OCI-LY1 (cell line): ENCODE measurements around the gene SIM2.

Experiments used
- H2AFZ ChIP-seq: fragments of 200-600 bp; sonication (generic), shearing (Covaris generic); 2 replicates; pipeline ENCODE4 v1.6.0; 2014; ENCODE audit warnings: antibody characterized with exemption, mild to moderate bottlenecking, low read length
- H3F3A ChIP-seq: fragments of 200-600 bp; sonication (generic), shearing (Covaris generic); 2 replicates; pipeline ENCODE4 v1.6.0; 2014; ENCODE audit warnings: mild to moderate bottlenecking, antibody characterized with exemption, low read length, moderate library complexity; ENCODE audit not compliant: insufficient read depth
- H3K27ac ChIP-seq: fragments of 200-600 bp; sonication (generic); 2 replicates; pipeline ENCODE4 v1.5.1; 2014; ENCODE audit warnings: low read length, mixed run types, mild to moderate bottlenecking, low read depth; ENCODE audit not compliant: poor library complexity, severe bottlenecking
- H3K27me3 ChIP-seq: fragments of 200-600 bp; sonication (generic); 2 replicates; pipeline ENCODE4 v1.6.0; 2014; ENCODE audit warnings: antibody characterized with exemption, mild to moderate bottlenecking, low read length, moderate library complexity; ENCODE audit not compliant: insufficient read depth
- H3K36me3 ChIP-seq: fragments of 200-600 bp; sonication (generic); 2 replicates; pipeline ENCODE4 v1.6.1; 2014; ENCODE audit warnings: mild to moderate bottlenecking, antibody characterized with exemption, low read length, moderate library complexity, mixed read lengths; ENCODE audit not compliant: insufficient read depth
- H3K4me1 ChIP-seq: fragments of 200-600 bp; sonication (generic); 2 replicates; pipeline ENCODE4 v1.5.1; 2014; ENCODE audit warnings: mild to moderate bottlenecking, low read length, moderate library complexity; ENCODE audit not compliant: insufficient read depth, severe bottlenecking
- H3K4me2 ChIP-seq: fragments of 200-600 bp; sonication (generic), shearing (Covaris generic); 2 replicates; pipeline ENCODE4 v1.6.1; 2014; ENCODE audit warnings: low read length
- H3K4me3 ChIP-seq: fragments of 200-600 bp; sonication (generic); 2 replicates; pipeline ENCODE4 v1.5.1; 2014; ENCODE audit warnings: low read length, low read depth, mild to moderate bottlenecking, mixed read lengths; ENCODE audit not compliant: poor library complexity, severe bottlenecking
- H3K79me2 ChIP-seq: fragments of 200-600 bp; shearing (Covaris generic); 2 replicates; pipeline ENCODE4 v1.6.1; 2016; ENCODE audit warnings: mixed run types, low read length, mixed read lengths; ENCODE audit not compliant: insufficient read depth
- H3K9ac ChIP-seq: fragments of 200-600 bp; sonication (generic), shearing (Covaris generic); 2 replicates; pipeline ENCODE4 v1.6.1; 2014; ENCODE audit warnings: mild to moderate bottlenecking, low read length, mixed read lengths
- H3K9me2 ChIP-seq: fragments of 200-600 bp; sonication (generic), shearing (Covaris generic); 2 replicates; pipeline ENCODE4 v1.6.1; 2014; ENCODE audit warnings: low read depth, mild to moderate bottlenecking, low read length, mixed read lengths
- H3K9me3 ChIP-seq: fragments of 200-600 bp; shearing (Covaris generic); 2 replicates; pipeline ENCODE4 v1.6.1; 2014; ENCODE audit warnings: low read length, mixed read lengths
- H4K20me1 ChIP-seq: fragments of 200-600 bp; sonication (generic), shearing (Covaris generic); 2 replicates; pipeline ENCODE4 v1.6.0; 2016; ENCODE audit warnings: mild to moderate bottlenecking, low read length; ENCODE audit not compliant: insufficient read depth
- CTCF ChIP-seq: fragments of 200-600 bp; sonication (generic), shearing (Covaris generic); IDR thresholded peaks from 2 replicates; pipeline ENCODE4 v1.5.1; 2017; ENCODE audit warnings: mild to moderate bottlenecking, antibody characterized with exemption, low read length, moderate library complexity, mixed read lengths
- EZH2 ChIP-seq: fragments of 200-600 bp; sonication (generic), shearing (Covaris generic); IDR thresholded peaks from 2 replicates; pipeline ENCODE4 v1.8.0; 2017; ENCODE audit warnings: borderline replicate concordance, mixed run types, mild to moderate bottlenecking, antibody characterized with exemption, low read length, moderate library complexity, mixed read lengths

The SIM2 gene

DNA sequence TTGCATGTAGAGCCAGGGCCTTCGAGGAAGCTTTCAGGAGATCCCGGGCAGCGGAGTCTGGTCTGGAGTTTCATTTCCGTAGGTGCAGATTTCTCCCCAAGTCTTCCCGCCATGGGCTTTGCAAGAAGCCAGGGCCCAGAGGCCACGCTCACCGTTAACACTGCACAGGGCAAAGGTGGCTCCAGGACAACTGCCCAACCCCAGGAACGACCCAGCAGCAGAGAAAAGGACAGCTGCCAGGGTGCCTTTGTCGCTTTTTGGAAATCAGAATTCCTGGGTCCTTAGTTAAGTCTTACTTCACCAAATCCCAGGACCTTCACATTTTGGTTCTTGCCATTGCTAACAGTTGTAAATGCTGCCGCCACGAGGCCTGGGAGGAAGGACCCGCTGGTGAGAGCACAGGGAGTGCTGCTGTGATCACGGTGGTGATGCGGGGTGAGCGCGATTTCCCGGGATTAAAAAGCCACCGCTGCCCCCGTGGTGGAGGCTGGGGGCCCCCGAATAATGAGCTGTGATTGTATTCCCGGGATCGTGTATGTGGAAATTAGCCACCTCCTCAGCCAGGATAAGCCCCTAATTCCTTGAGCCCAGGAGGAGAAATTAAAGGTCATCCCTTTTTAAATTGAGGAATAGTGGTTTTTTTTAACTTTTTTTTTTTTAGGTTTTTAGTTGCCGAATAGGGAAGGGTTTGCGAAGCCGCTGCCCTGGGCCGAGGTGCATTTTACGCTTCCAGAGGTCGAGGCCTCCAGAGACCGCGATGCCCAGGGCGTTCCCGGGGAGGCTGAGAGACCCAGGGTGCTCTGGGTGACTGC is 8.2 kb downstream of the SIM2 start:
- Histone ChIP-seq H4K20me1 (no peaks in the 10 kb centered on the region), H3K4me1 (no peaks in the 10 kb centered on the region), H3K9me3 (no peaks in the 10 kb centered on the region), H3K79me2 (no peaks in the 10 kb centered on the region), H3K9me2 (no peaks in the 10 kb centered on the region), H3K4me2 (no peak overlapping the region), H3K9ac (no peak overlapping the region), H2AFZ (no peak overlapping the region), H3K4me3 (no peak overlapping the region), H3K27ac (no peak overlapping the region), H3K36me3 (no peaks in the 10 kb centered on the region), H3F3A (no peaks in the 10 kb centered on the region), H3K27me3 (no peaks in the 10 kb centered on the region)
- TF ChIP-seq CTCF (no peak), EZH2 (no peak)

DNA sequence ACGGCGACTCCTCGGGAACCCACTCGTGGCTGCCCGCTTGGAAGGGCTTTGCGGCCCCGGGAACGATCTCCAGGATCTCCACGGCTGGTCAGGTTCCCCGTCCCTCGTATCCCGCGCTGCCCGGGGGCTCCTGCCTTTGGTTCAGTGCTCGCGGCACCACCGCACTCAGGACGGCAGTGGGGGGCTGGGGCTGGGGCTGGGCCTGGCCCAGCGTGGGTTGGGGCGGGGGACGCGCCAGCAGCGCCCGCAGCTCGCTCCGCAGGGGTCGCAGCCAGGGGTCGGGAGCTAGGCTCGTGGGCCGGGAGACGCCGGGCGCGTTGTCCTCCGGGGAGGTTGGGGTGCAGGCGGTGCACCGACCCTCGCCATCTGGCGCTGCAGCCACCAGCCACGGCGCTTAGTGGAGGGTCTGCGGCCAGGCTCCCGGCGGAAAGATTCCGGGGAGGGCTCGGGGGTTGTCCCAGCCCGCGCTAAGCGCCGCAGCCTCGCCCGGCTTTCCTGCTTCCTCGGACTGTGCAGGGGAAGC is 8.9 kb downstream of the SIM2 start:
- H3K4me3 ChIP-seq: no peak overlapping the region
- no peaks in the 10 kb centered on the region for H3K4me1 ChIP-seq
- H2AFZ ChIP-seq: no peak overlapping the region
- no peaks in the 10 kb centered on the region for H3F3A ChIP-seq
- no peaks in the 10 kb centered on the region for H3K27me3 ChIP-seq
- H3K79me2 ChIP-seq: no peaks in the 10 kb centered on the region
- H3K9me2 ChIP-seq: no peaks in the 10 kb centered on the region
- no peak overlapping the region for H3K4me2 ChIP-seq
- TF ChIP-seq EZH2 (no peak), CTCF (no peak)
- H3K36me3 ChIP-seq: no peaks in the 10 kb centered on the region
- no peaks in the 10 kb centered on the region for H4K20me1 ChIP-seq
- no peak overlapping the region for H3K9ac ChIP-seq
- no peaks in the 10 kb centered on the region for H3K9me3 ChIP-seq
- H3K27ac ChIP-seq: no peak overlapping the region

GRCh38 chr21:36708286-36709029 is 9.5 kb downstream of the SIM2 start:
- Histone ChIP-seq H3K27ac (no peak overlapping the region), H3K9me3 (no peaks in the 10 kb centered on the region), H2AFZ (no peak overlapping the region), H3K4me2 (no peak overlapping the region), H3K27me3 (no peaks in the 10 kb centered on the region), H3F3A (no peaks in the 10 kb centered on the region), H3K9ac (no peak overlapping the region), H4K20me1 (no peaks in the 10 kb centered on the region), H3K4me1 (no peaks in the 10 kb centered on the region), H3K36me3 (no peaks in the 10 kb centered on the region), H3K79me2 (no peaks in the 10 kb centered on the region), H3K4me3 (no peak overlapping the region), H3K9me2 (no peaks in the 10 kb centered on the region)
- no peak for TF ChIP-seq CTCF
- no peak for TF ChIP-seq EZH2
